IPS-18a (cell line): ENCODE data around the gene REEP3.

ENCODE experiments used
- H3K27ac ChIP-seq: one replicate; pipeline ENCODE4 v1.5.1; 2013; ENCODE audit warnings: low read length
- H3K27me3 ChIP-seq: one replicate; pipeline ENCODE4 v1.6.1; 2013; ENCODE audit warnings: mild to moderate bottlenecking, low read length; ENCODE audit not compliant: control insufficient read depth, insufficient read depth
- H3K36me3 ChIP-seq: one replicate; pipeline ENCODE4 v1.6.1; 2013; ENCODE audit warnings: low read depth, low read length; ENCODE audit not compliant: control insufficient read depth
- H3K4me1 ChIP-seq: one replicate; pipeline ENCODE4 v1.6.1; 2013; ENCODE audit warnings: low read depth, low read length; ENCODE audit not compliant: control insufficient read depth
- H3K4me3 ChIP-seq: one replicate; pipeline ENCODE4 v1.5.1; 2013; ENCODE audit warnings: low read length
- H3K9ac ChIP-seq: one replicate; pipeline ENCODE4 v1.6.1; 2013; ENCODE audit warnings: mild to moderate bottlenecking, low read length, moderate library complexity
- H3K9me3 ChIP-seq: one replicate; pipeline ENCODE4 v1.6.1; 2013; ENCODE audit warnings: low read depth, low read length; ENCODE audit not compliant: control insufficient read depth

The REEP3 gene

GRCh38 chr10:63595072-63595471 lies 73.9 kb downstream of the REEP3 start:
- H3K36me3 ChIP-seq: peaks cover 16% of the 10 kb centered on the region
- no peaks in the 10 kb centered on the region for H3K9me3 ChIP-seq
- H3K4me3 ChIP-seq: no peak overlapping the region
- H3K9ac ChIP-seq: no peak overlapping the region
- H3K27me3 ChIP-seq: no peaks in the 10 kb centered on the region
- H3K4me1 ChIP-seq: no peaks in the 10 kb centered on the region
- H3K27ac ChIP-seq: no peak overlapping the region

GRCh38 chr10:63596924-63597323 lies 75.7 kb downstream of the REEP3 start:
- no peaks in the 10 kb centered on the region for H3K4me1 ChIP-seq
- H3K9ac ChIP-seq: no peak overlapping the region
- H3K9me3 ChIP-seq: no peaks in the 10 kb centered on the region
- H3K27ac ChIP-seq: no peak overlapping the region
- peaks cover 18% of the 10 kb centered on the region for H3K36me3 ChIP-seq
- H3K27me3 ChIP-seq: no peaks in the 10 kb centered on the region
- H3K4me3 ChIP-seq: no peak overlapping the region

GRCh38 chr10:63600540-63600939 lies 79.3 kb downstream of the REEP3 start:
- Histone ChIP-seq H3K27ac (no peak overlapping the region), H3K9ac (no peak overlapping the region), H3K4me3 (no peak overlapping the region), H3K27me3 (no peaks in the 10 kb centered on the region), H3K9me3 (no peaks in the 10 kb centered on the region), H3K4me1 (peaks cover 3% of the 10 kb centered on the region), H3K36me3 (peaks cover 10% of the 10 kb centered on the region)

GRCh38 chr10:63603709-63604445 lies 82.7 kb downstream of the REEP3 start:
- H3K4me3 ChIP-seq: no peak overlapping the region
- no peaks in the 10 kb centered on the region for H3K9me3 ChIP-seq
- H3K27ac ChIP-seq: no peak overlapping the region
- no peak overlapping the region for H3K9ac ChIP-seq
- H3K27me3 ChIP-seq: no peaks in the 10 kb centered on the region
- H3K4me1 ChIP-seq: peaks cover 8% of the 10 kb centered on the region
- peaks cover 5% of the 10 kb centered on the region for H3K36me3 ChIP-seq

GRCh38 chr10:63605197-63605967 lies 84.2 kb downstream of the REEP3 start:
- Histone ChIP-seq H3K4me3 (no peak overlapping the region), H3K9ac (no peak overlapping the region), H3K27ac (no peak overlapping the region), H3K4me1 (peaks cover 8% of the 10 kb centered on the region), H3K36me3 (peaks cover 2% of the 10 kb centered on the region), H3K27me3 (no peaks in the 10 kb centered on the region), H3K9me3 (no peaks in the 10 kb centered on the region)

GRCh38 chr10:63608511-63608910 lies 87.3 kb downstream of the REEP3 start:
- H3K36me3 ChIP-seq: no peaks in the 10 kb centered on the region
- H3K4me1 ChIP-seq: peaks cover 8% of the 10 kb centered on the region
- no peak overlapping the region for H3K4me3 ChIP-seq
- H3K27me3 ChIP-seq: no peaks in the 10 kb centered on the region
- no peak overlapping the region for H3K27ac ChIP-seq
- H3K9me3 ChIP-seq: no peaks in the 10 kb centered on the region
- H3K9ac ChIP-seq: no peak overlapping the region

GRCh38 chr10:63611078-63611477 lies 89.9 kb downstream of the REEP3 start:
- Histone ChIP-seq H3K36me3 (no peaks in the 10 kb centered on the region), H3K27me3 (no peaks in the 10 kb centered on the region), H3K9me3 (no peaks in the 10 kb centered on the region), H3K9ac (no peak overlapping the region), H3K27ac (no peak overlapping the region), H3K4me3 (no peak overlapping the region), H3K4me1 (no peaks in the 10 kb centered on the region)

GRCh38 chr10:63614371-63614891 lies 93.2 kb downstream of the REEP3 start:
- no peaks in the 10 kb centered on the region for H3K27me3 ChIP-seq
- H3K4me3 ChIP-seq: no peak overlapping the region
- peaks cover 4% of the 10 kb centered on the region for H3K36me3 ChIP-seq
- H3K4me1 ChIP-seq: no peaks in the 10 kb centered on the region
- no peak overlapping the region for H3K9ac ChIP-seq
- H3K9me3 ChIP-seq: no peaks in the 10 kb centered on the region
- no peak overlapping the region for H3K27ac ChIP-seq

GRCh38 chr10:63618552-63618951 lies 97.4 kb downstream of the REEP3 start:
- Histone ChIP-seq H3K9ac (no peak overlapping the region), H3K27ac (no peak overlapping the region), H3K9me3 (no peaks in the 10 kb centered on the region), H3K36me3 (peaks cover 8% of the 10 kb centered on the region), H3K4me3 (no peak overlapping the region), H3K27me3 (no peaks in the 10 kb centered on the region), H3K4me1 (no peaks in the 10 kb centered on the region)

GRCh38 chr10:63619426-63619825 lies 98.2 kb downstream of the REEP3 start:
- no peaks in the 10 kb centered on the region for H3K4me1 ChIP-seq
- no peaks in the 10 kb centered on the region for H3K27me3 ChIP-seq
- H3K9me3 ChIP-seq: no peaks in the 10 kb centered on the region
- H3K27ac ChIP-seq: no peak overlapping the region
- peaks cover 8% of the 10 kb centered on the region for H3K36me3 ChIP-seq
- no peak overlapping the region for H3K9ac ChIP-seq
- no peak overlapping the region for H3K4me3 ChIP-seq

GRCh38 chr10:63622097-63622496 lies 100.9 kb downstream of the REEP3 start:
- H3K27me3 ChIP-seq: no peaks in the 10 kb centered on the region
- no peak overlapping the region for H3K27ac ChIP-seq
- H3K4me1 ChIP-seq: no peaks in the 10 kb centered on the region
- H3K4me3 ChIP-seq: no peak overlapping the region
- no peak overlapping the region for H3K9ac ChIP-seq
- no peaks in the 10 kb centered on the region for H3K9me3 ChIP-seq
- H3K36me3 ChIP-seq: peaks cover 5% of the 10 kb centered on the region
